ENCODE data around the gene KAT5.
"Not testable (repeated sequence)": the region's sequence is repeated elsewhere in the genome, so short reads cannot be mapped to it uniquely, and the experiment has no call there.

The KAT5 gene

DNA sequence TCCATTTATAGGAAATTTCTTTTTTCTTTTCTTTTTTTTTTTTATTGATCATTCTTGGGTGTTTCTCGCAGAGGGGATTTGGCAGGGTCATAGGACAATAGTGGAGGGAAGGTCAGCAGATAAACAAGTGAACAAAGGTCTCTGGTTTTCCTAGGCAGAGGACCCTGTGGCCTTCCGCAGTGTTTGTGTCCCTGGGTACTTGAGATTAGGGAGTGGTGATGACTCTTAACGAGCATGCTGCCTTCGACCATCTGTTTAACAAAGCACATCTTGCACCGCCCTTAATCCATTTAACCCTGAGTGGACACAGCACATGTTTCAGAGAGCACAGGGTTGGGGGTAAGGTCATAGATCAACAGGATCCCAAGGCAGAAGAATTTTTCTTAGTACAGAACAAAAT is 50.1 kb downstream of the KAT5 start:
- DNase-seq = not testable (repeated sequence)

GRCh38 chr11:65762816-65763215 is 50.8 kb downstream of the KAT5 start:
- not testable (repeated sequence) for DNase-seq

DNA sequence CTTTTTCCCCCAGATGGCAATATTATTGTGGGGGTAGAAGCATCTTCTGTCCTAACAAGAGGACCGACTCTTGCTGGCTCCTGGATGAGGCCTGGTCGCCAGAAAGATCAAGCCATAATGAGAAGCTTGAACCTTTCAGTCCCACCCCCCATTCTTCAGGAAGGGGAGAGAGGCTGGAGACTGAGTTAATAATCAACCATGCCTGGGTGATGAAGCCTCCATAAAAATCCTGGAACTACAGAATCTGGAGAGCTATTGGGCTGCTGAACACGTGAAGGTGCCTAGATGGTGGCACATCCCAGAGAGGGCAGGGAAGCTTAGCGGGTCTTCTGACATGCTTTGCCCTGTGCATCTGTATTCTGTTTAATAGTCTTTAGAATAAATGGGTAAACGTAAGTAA is 52.4 kb downstream of the KAT5 start:
- DNase-seq = no peak

DNA sequence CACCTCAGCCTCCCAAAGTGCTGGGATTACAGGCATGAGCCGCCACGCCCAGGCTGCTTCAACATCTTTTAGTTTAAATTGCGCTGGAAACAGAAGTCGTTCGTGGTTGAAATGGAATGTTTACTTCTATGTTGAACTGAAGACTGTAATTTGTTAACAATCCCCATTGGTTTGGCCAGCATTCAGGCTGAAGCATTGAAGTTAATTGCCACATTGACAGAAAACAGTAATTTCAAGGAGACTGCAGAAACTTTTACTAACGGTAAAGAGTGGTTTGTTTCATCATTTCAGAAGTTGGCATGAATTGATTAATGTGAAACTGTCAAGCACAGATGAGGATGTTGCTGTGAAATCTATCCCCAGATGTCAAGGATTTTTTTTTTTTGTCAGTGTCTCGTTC is 54.5 kb downstream of the KAT5 start:
- no peak for DNase-seq

DNA sequence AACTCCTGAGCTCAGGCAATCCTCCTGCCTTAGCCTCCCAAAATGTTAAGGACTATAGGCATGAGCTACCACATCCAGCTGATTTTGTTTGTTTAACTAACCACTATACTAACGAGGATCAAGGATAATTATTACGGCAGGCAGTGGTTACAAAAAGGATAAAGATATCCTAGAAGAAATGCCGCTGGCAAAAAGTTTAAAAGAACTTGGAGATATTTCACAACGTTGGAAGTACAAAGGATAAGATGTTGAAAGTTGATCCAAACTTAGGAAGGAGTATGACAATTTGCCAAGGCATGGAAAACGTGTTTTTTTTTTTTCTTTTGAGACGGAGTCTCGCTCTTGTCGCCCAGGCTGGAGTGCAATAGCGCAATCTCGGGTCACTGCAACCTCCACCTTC is 55.4 kb downstream of the KAT5 start:
- DNase-seq = no peak

DNA sequence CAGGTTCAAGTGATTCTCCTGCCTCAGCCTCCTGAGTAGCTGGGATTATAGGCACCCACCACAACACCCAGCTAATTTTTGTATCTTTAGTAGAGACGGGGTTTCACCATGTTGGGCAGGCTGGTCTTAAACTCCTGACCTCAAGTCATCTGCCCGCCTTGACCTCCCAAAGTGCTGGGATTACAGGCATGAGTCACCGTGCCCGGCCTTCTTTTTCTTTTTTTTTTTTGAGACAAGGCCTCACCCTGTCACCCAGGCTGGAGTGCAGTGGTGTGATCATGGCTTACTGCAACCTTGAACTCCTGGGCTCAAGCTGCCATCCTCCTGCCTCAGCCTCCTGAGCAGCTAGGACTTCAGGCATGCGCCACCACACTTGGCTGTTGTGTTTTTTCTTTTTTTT is 55.8 kb downstream of the KAT5 start:
- DNase-seq = not testable (repeated sequence)
